Motor neuron (in vitro differentiated cells): ENCODE results near the gene CCDC69. TPM values are rescaled to one million over a fixed set of nuclear protein-coding genes. Genes with fewer than 3 reads are reported as not detected.

Experiments used
- ATAC-seq, 8 experiments: fragments of 200-7000 bp; cut with Tn5 transposase; replicated peaks in 6 of 8; 2 replicates each; pipeline ENCODE4 v1.8.0; 2021; ENCODE audit warnings: mild to moderate bottlenecking in 8 of 8, moderate library complexity in 8 of 8
- H3K27ac ChIP-seq, 2 donors: fragments of 250-450 bp; sonication (Bioruptor Pico); 2 replicates each; pipeline ENCODE4 v1.9.0; 2021; ENCODE audit warnings: antibody characterized with exemption in 2 of 2, mild to moderate bottlenecking in 2 of 2, moderate library complexity in 1 of 2
- H3K4me1 ChIP-seq, 2 donors: fragments of 250-450 bp; sonication (Bioruptor Pico); replicated peaks in 1 of 2; 2 replicates each; pipeline ENCODE4 v1.6.1; 2021; ENCODE audit warnings: antibody characterized with exemption in 2 of 2, mild to moderate bottlenecking in 2 of 2, moderate library complexity in 1 of 2
- H3K4me3 ChIP-seq, 5 donors: fragments of 250-450 bp; sonication (Bioruptor Pico); 2 replicates each; pipeline ENCODE4 v1.9.0; 2021; ENCODE audit warnings: antibody characterized with exemption in 5 of 5, mild to moderate bottlenecking in 5 of 5, moderate library complexity in 4 of 5
- WGBS, 10 experiments: fragments of 450-650 bp; shearing (Covaris generic); methylation state at CpG; one replicate each; pipeline ENCODE4 v1.0.0; 2022; 5-methylcytosine and 5-hydroxymethylcytosine counted together
- in situ Hi-C, 9 experiments: fragments of 400-800 bp; cut with MboI; loops; one replicate each; pipeline ENCODE4 v1.15.0; 2021; ENCODE audit warnings: low sequenced_read_pairs in 9 of 9, low pct_unique_long_range_greater_than_20kb in 2 of 9; ENCODE audit not compliant: unreplicated experiment in 9 of 9
- total RNA-seq, 8 experiments: library from RNA; unstranded; fragments of 300-600 nt; gene quantifications; 2 replicates each; pipeline versions ENCODE4 v1.2.3 to v1.2.4, GENCODE V29; 2022

CCDC69 gene
- total RNA-seq, 8 experiments from 2014 or later = 0.23 to 22.1 (median 1.1) TPM

DNA sequence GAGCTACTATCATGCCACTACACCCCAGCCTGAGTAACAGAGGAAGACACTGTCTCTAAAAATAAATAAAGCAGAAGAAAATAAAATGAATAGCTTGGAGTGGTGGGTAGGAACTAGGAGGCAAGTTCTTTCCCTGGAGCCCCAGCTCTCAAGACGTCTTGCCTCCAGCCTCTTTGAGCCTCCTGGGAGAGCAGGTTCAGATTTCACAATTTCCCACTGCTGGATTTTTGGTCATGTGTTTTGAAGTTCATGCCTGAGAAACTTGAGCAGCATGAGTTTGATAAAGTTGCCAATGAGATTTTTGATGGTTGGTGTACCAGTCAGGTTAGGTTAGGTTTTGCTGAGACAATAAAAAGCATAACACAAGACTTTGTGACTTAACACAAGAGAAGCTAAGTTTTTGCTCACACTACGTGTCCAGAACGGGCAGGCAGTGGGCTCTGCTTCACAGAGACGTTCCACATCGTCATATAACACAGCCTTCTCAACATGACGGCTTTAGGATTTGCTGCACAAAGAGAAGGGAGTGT lies 4.1 kb upstream of the CCDC69 start:
- no peak overlapping the region for H3K4me3 ChIP-seq
- no peak for ATAC-seq
- no peak overlapping the region for H3K27ac ChIP-seq
- WGBS, 10 experiments = 33 to 82% (median 57%) methylated on average over 1 to 6 of the region's 6 CpGs; no CpG with 5 or more reads in 2 of the 10 experiments
- no peaks in the 10 kb centered on the region for H3K4me1 ChIP-seq
- in situ Hi-C loops = no loop called here

DNA sequence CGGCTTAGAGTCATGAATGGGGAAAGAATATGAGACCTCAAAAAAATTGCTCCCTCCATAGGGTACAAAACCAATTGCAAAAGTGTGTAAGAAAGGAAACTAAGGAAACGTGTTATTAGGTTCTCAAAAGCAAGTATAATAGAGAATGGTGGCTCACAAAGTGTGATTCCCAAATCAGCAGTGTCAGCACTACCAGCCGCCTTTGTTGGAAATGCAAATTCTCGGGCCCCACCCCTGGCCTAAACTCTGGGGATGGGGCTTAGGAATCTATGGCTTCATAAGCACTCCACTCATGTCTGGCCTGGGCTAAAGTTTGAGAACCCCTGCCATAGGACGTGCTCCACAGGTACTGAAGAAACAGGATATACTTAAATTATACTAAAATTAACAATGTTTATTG lies 1.6 kb upstream of the CCDC69 start:
- in situ Hi-C loops = no loop called here
- no peak overlapping the region for H3K4me3 ChIP-seq
- no peaks in the 10 kb centered on the region for H3K4me1 ChIP-seq
- 0 to 72% (median 39%) methylated on average over 1 to 5 of the region's 5 CpGs for WGBS, 10 experiments
- no peak for ATAC-seq
- H3K27ac ChIP-seq = no peak overlapping the region

GRCh38 chr5:151225071-151225470 lies 1.2 kb upstream of the CCDC69 start:
- in situ Hi-C loops = no loop called here
- no peak for ATAC-seq
- WGBS, 10 experiments = 70 to 100% (median 89%) methylated on average over 1 to 4 of the region's 4 CpGs; no CpG with 5 or more reads in 4 of the 10 experiments
- no peak overlapping the region for H3K27ac ChIP-seq
- H3K4me1 ChIP-seq = no peaks in the 10 kb centered on the region
- no peak overlapping the region for H3K4me3 ChIP-seq

DNA sequence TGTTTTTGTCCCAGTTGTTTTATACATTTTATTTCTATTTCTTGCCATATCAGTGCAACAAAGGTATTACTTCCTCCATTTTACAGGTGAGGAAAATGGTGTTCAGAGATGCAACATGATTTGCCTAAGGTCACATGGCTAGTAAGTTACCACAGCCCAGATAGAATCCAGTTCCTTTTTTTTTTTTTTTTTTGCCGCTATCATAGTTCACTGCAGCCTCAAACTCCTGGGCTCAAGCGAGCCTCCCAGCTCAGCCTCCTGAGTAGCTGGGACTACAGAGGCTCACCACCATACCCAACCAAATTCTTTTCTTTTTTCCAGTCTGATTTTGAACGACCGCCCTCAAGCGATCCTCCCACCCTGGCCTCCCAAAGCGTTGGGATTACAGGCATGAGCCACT lies 480 bp upstream of the CCDC69 start:
- H3K27ac ChIP-seq = no peak overlapping the region

GRCh38 chr5:151222790-151223446 lies 974 bp downstream of the CCDC69 start:
- Histone ChIP-seq H3K27ac (no peak overlapping the region), H3K4me1 (no peaks in the 10 kb centered on the region), H3K4me3 (peak overlapping the region in 3 of 5 donors; percentile 57 to 58 (median 57))
- 14 to 80% (median 41%) methylated on average over 1 to 3 of the region's 4 CpGs; no CpG with 5 or more reads in 6 of the 10 experiments for WGBS, 10 experiments
- peak in 3 of 8 experiments; percentile 4 to 31 (median 24) for ATAC-seq
- in situ Hi-C loops = no loop called here

More for the DNA sequence above, 480 bp upstream of the CCDC69 start:
- in situ Hi-C loops = no loop called here
- 25 to 100% (median 78%) methylated on average over 1 to 6 of the region's 6 CpGs; no CpG with 5 or more reads in 1 of the 10 experiments for WGBS, 10 experiments
- Histone ChIP-seq H3K4me1 (no peaks in the 10 kb centered on the region), H3K4me3 (peak overlapping the region in 4 of 5 donors; percentile 57 to 65 (median 58))
- no peak for ATAC-seq

GRCh38 chr5:151222054-151222789 lies 1.7 kb downstream of the CCDC69 start:
- ATAC-seq = no peak

GRCh38 chr5:151221574-151221973 lies 2.3 kb downstream of the CCDC69 start:
- 60 to 100% (median 93%) methylated on average over 1 to 3 of the region's 3 CpGs; no CpG with 5 or more reads in 7 of the 10 experiments for WGBS, 10 experiments
- Histone ChIP-seq H3K4me1 (no peaks in the 10 kb centered on the region), H3K4me3 (no peak overlapping the region), H3K27ac (no peak overlapping the region)
- in situ Hi-C loops = no loop called here
- peak in 2 of 8 experiments; percentile 25 to 36 for ATAC-seq

More at GRCh38 chr5:151222054-151222789, 1.7 kb downstream of the CCDC69 start:
- Histone ChIP-seq H3K4me1 (no peaks in the 10 kb centered on the region), H3K4me3 (no peak overlapping the region), H3K27ac (no peak overlapping the region)
- in situ Hi-C loops = no loop called here
- WGBS, 10 experiments = 40 to 100% (median 82%) methylated on average over 1 to 5 of the region's 6 CpGs; no CpG with 5 or more reads in 2 of the 10 experiments

- WGBS, 10 experiments = 52 to 100% (median 83%) methylated on average over 1 to 7 of the region's 7 CpGs
Observed at GRCh38 chr5:151219789-151220188, 4.1 kb downstream of the CCDC69 start.

GRCh38 chr5:151219138-151219537 lies 4.8 kb downstream of the CCDC69 start:
- in situ Hi-C loops = no loop called here
- no peak overlapping the region for H3K4me3 ChIP-seq
- ATAC-seq = no peak
- 40 to 100% (median 80%) methylated on average over 1 to 4 of the region's 9 CpGs; no CpG with 5 or more reads in 5 of the 10 experiments for WGBS, 10 experiments
- no peaks in the 10 kb centered on the region for H3K4me1 ChIP-seq
- H3K27ac ChIP-seq = no peak overlapping the region

More at GRCh38 chr5:151219789-151220188, 4.1 kb downstream of the CCDC69 start:
- Histone ChIP-seq H3K27ac (no peak overlapping the region), H3K4me3 (no peak overlapping the region), H3K4me1 (no peaks in the 10 kb centered on the region)
- in situ Hi-C loops = no loop called here
- ATAC-seq = no peak

- in situ Hi-C loops = no loop called here
- no peak overlapping the region for H3K27ac ChIP-seq
- no peak for ATAC-seq
- no peak overlapping the region for H3K4me3 ChIP-seq
- H3K4me1 ChIP-seq = no peaks in the 10 kb centered on the region
- 21 to 91% (median 68%) methylated on average over 2 to 5 of the region's 6 CpGs; no CpG with 5 or more reads in 5 of the 10 experiments for WGBS, 10 experiments
Observed at GRCh38 chr5:151218177-151218576, 5.7 kb downstream of the CCDC69 start.

GRCh38 chr5:151216781-151217180 lies 7.1 kb downstream of the CCDC69 start:
- Histone ChIP-seq H3K27ac (no peak overlapping the region), H3K4me1 (no peaks in the 10 kb centered on the region), H3K4me3 (no peak overlapping the region)
- WGBS, 10 experiments = 14 to 66% (median 52%) methylated on average over 1 to 5 of the region's 5 CpGs; no CpG with 5 or more reads in 3 of the 10 experiments
- no peak for ATAC-seq
- in situ Hi-C loops = no loop called here

DNA sequence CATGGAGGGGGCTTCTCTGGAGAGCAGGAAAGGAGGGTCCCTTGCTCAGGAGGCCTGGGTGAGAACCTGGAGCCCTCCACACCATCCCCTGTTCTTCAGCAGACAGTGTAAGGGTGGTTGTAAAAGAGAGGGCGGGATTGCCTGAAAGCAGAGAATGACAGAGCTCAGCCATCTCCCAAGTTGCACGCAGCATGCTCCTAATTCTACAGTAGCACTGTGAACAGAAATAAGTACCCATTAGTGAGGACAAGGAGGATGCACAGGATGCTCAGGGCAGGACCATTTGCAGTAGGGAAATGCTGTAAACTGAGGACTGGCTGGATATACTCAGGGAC lies 8.4 kb downstream of the CCDC69 start:
- 57 to 80% (median 63%) methylated on average over 1 to 2 of the region's 2 CpGs; no CpG with 5 or more reads in 7 of the 10 experiments for WGBS, 10 experiments
- Histone ChIP-seq H3K27ac (no peak overlapping the region), H3K4me1 (no peaks in the 10 kb centered on the region), H3K4me3 (no peak overlapping the region)
- in situ Hi-C loops = no loop called here
- ATAC-seq = no peak
